DMS153 treated with DMSO at 0.1 percent for 48 hours (cell line): ENCODE data around the gene FXYD3.

Experiments
- DNase-seq: peaks from one replicate; lab custom pipeline; 2025; ENCODE audit not compliant: unreplicated experiment; lab: John Stamatoyannopoulos, UW

Gene FXYD3

GRCh38 chr19:35157431-35157830 lies 41.8 kb downstream of the FXYD3 start:
- no peak for DNase-seq

DNA sequence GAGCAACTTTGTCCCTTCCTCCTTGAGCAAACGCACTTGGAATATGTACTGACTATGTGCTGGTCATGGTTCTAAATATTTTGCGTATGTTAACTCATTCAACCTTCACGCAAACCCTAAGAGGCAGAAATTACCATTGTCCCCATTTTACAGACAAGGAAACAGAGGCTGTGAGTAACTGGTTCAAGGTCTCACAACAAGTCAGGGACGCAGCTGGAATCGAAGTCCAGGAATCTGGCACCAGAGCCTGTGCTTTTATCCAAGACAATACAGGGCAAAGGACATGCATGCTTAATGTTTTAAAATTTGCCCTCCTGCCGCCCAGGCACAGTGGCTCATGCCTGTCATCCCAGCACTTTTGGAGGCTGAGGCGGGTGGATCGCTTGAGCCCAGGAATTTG lies 44.0 kb downstream of the FXYD3 start:
- DNase-seq, result no peak

- no peak for DNase-seq
Measured at GRCh38 chr19:35160629-35161433, 45.2 kb downstream of the FXYD3 start.

DNA sequence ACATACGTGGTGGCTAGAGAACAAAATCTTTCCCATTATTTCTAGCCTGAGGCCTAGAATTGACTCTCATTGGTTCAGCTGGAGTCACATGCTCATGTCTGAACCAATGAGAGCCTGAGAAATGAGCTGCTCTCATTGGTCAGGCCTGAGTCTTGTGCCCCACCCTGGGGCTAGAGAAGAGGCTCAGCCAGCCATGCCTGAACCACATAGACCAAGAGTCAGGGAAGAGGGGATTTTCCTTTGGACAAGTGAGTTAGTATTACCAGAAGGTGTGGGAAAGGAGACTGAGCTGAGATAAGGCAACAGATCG lies 45.8 kb downstream of the FXYD3 start:
- DNase-seq, result no peak

DNA sequence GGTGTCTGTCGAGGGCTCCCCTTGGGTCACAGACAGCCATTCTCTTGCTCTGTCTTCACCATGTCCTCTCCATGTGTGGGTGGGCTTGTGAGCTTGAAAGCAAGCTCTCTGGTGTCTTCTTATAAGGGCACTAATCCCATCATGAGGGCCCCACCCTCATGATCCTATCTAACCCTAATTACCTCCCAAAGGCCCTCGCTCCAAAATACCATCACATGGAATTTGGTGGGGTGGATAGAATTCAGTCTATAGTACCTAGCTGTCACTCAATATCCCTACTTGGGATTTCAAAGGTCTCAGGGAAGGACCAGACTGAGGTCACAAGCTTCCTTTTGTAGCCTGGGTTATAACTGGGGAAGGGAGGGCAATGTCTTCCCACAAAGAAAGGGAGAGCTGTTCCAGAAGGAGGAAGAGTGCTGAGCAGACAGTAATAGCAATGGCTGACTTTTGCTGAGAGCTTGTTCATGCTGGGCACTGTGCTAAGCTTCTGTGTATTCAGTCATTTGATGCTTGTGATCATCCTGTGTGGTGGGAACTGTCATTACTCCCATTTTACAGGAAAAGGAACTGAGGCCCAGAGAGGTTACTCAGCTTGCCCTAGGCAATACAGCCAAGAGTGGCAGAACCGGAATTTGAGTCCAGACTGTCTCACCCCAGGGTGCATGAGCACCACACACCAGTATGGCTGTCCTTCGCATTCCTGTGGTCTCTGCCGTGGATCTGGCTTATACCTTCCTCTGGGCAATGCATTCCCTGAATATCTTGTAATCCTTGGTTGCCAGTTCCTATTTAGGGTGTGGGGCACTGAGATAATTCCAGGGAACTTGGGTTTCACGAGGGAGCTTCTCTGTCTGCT lies 47.1 kb downstream of the FXYD3 start:
- DNase-seq, result no peak

- no peak for DNase-seq
Measured at GRCh38 chr19:35164418-35164817, 48.8 kb downstream of the FXYD3 start.

GRCh38 chr19:35165200-35166058 lies 49.8 kb downstream of the FXYD3 start:
- no peak for DNase-seq

DNA sequence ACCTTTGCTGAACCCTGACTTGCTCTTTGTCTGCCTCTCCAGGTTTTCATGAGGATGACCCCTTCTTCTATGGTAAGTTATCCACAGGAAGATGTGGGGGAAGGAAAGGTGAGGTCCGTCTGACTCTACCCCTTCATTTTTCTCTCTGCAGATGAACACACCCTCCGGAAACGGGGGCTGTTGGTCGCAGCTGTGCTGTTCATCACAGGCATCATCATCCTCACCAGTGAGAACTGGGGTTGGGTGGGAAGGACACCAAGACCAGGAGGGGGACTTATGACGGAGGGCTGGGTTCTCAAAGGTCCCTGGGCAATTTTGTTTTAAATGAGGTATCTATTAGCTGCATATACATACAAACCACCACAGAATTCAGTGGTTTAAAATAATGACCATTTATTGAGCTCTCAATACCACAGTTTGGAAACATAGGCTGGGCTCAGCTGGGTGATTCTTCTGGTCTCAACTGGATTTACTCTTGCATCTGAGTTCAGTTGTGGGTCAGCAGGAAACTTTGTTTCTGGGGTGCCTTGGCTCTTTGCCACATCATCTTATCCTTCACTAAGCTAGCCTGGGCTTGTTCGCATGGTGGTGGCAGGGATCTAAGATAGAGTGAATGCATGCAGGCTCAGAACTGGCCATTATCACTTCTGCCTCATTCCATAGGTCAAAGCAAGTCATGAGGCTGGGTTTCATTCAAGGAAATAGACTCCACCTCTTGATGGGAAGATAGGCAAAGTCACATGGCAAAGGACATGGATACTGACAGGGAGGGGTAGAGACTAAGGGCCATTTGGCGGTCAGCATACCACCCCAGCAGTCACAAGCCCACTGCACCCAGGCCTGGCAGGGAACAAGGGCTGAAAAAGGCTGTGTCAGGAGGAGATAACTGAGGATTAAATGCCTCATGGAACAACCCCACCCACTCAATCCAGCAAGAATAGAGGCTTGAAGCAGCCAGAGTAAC lies 50.8 kb downstream of the FXYD3 start:
- DNase-seq, result no peak

DNA sequence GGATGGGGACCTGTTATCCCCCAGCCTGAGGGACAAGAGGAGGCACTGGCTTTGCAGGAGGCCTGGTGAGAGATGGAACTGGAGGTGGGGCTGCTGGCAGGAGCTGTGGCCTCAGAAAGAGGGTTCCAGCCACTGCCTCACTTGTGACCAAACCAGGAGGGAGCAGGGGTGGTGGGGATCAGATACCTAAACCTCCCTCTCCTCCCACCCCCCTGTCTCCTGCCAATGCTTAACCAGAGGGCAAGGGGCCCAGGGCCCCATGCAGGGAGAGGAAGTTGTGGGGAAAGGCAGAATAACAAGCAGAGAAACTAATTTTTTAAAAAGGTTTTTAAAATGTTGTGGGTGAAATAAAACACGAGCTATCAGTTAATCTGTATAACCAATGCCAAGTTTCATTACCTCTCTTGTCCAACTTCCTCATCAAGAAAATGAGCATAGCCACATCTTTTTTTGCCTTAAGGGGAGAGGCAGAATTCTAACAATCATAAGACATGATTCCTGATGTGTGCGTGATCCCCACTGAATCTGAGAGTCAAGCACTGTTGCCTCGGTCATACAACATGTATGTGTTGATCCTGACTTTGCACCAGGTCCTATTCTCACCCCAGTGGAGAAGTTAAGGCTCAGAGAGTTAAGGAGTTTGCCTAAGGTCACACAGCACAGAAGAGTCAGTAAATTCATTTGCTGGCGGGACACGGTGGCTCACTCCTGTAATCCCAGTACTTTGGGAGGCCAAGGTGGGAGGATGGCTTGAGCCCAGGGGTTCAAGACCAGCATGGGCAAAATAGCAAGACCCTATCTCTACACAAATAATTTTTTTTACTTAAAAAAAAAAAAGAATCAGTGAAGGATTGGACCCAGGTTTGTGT lies 51.9 kb downstream of the FXYD3 start:
- no peak for DNase-seq

DNA sequence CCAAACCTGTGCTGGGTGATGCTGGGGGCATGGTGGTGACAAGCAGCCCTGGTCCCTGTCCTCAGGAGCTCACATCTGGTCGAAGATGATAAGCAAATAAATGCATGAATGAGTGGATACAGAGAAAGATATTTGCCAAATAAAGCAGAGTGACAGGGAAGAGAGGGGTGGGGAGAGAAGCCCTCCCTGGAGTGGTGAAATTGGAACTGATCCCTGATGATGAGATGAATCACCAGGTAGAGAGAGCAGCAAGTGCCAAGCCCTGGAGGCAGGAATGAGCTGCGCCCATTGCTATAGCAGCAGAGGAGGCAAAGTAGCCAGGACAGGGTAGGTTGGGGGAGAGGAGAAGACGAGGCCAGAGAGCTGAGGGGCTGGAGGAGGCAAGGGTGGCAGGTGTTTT lies 52.6 kb downstream of the FXYD3 start:
- DNase-seq, result no peak

GRCh38 chr19:35169221-35169995 lies 53.8 kb downstream of the FXYD3 start:
- no peak for DNase-seq

DNA sequence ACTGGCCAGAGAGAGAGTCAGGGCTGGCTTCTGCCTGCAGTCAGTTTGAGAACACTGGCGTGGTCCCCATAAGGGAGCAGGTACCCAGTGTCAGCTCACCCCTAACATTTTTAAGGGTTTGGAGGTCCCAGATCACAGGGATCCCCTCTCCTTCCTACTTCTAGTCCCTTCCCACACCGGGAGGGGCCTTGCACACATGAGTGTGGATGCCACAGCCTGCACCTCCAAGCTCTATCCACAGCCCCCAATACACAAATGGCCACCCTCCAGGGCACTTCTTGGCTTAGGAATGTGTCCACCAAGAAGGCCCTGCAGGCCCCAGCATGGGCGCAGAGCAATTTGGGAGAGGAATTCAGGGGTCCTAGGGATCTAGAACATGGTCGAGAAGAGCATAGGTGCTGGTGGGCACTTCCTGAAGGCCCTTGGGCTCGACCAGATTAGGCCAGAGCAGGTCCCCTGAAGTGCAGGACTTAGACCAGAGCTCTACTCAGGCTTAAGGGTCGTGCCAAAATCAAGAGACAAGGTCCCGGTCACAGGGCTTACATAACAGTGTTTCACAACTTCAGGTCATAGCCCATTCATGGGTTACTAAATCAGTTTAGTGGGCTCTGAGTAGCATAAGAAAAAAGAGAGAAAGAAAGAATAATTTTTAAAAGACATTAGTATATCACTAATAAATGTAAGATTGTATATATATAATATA lies 54.9 kb downstream of the FXYD3 start:
- DNase-seq, result no peak

DNA sequence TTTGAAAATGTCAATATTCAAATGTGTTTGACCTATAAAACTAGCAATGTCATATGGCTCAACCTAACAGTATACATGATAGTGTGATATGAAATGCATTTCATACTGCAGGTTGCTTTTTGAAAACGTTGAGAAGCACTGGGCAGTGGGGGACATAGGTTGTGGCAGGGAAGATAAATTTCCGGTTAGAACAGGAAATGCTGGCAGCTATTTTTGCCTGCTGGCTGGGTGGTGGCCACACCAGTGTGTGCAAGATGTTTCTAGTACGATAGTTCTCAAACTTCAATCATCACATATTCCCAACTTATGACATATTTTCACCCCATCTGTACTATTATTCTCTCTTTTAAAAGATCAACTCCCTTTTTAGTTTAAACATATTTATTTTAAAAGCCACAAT lies 56.1 kb downstream of the FXYD3 start:
- DNase-seq, result no peak
